ENCODE results near the gene OR4D2.

Gene OR4D2

GRCh38 chr17:58156839-58157803 is 9.7 kb upstream of the OR4D2 start:
- Mint-ChIP-seq H3K36me3 (no peaks in the 10 kb centered on the region), H3K4me1 (peaks cover 20% of the 10 kb centered on the region), H3K27me3 (peaks cover 32% of the 10 kb centered on the region), H3K9me3 (no peaks in the 10 kb centered on the region), H3K27ac (no peak overlapping the region), H3K4me3 (peak overlapping the region; percentile 70)
- peak; percentile 77 for ATAC-seq

- ATAC-seq = no peak
- Mint-ChIP-seq H3K9me3 (peaks cover under 1% of the 10 kb centered on the region), H3K4me3 (no peak overlapping the region), H3K27me3 (peaks cover 36% of the 10 kb centered on the region), H3K27ac (no peak overlapping the region), H3K36me3 (no peaks in the 10 kb centered on the region), H3K4me1 (peaks cover 12% of the 10 kb centered on the region)
These were observed 8.6 kb upstream of the OR4D2 start for GRCh38 chr17:58158181-58158580.

- H3K9me3 Mint-ChIP-seq = peaks cover 3% of the 10 kb centered on the region
- ATAC-seq = no peak
- H3K4me1 Mint-ChIP-seq = peaks cover 9% of the 10 kb centered on the region
- H3K4me3 Mint-ChIP-seq = no peak overlapping the region
- H3K27ac Mint-ChIP-seq = no peak overlapping the region
- H3K27me3 Mint-ChIP-seq = peaks cover 45% of the 10 kb centered on the region
- no peaks in the 10 kb centered on the region for H3K36me3 Mint-ChIP-seq
These were observed 5.2 kb upstream of the OR4D2 start for GRCh38 chr17:58161566-58161965.

GRCh38 chr17:58165981-58166380 is 801 bp upstream of the OR4D2 start:
- Mint-ChIP-seq H3K4me3 (no peak overlapping the region), H3K27ac (no peak overlapping the region), H3K27me3 (peaks cover 65% of the 10 kb centered on the region), H3K36me3 (no peaks in the 10 kb centered on the region), H3K9me3 (peaks cover 7% of the 10 kb centered on the region), H3K4me1 (peaks cover 5% of the 10 kb centered on the region)
- no peak for ATAC-seq

- Mint-ChIP-seq H3K9me3 (peaks cover 3% of the 10 kb centered on the region), H3K4me3 (no peak overlapping the region), H3K4me1 (peaks cover 5% of the 10 kb centered on the region), H3K27ac (no peak overlapping the region), H3K27me3 (peaks cover 65% of the 10 kb centered on the region), H3K36me3 (no peaks in the 10 kb centered on the region)
- no peak for ATAC-seq
These were observed 3.8 kb downstream of the OR4D2 start for GRCh38 chr17:58170622-58171021.

- no peak for ATAC-seq
- peaks cover 3% of the 10 kb centered on the region for H3K9me3 Mint-ChIP-seq
- H3K27ac Mint-ChIP-seq = no peak overlapping the region
These were observed 5.7 kb downstream of the OR4D2 start for GRCh38 chr17:58172369-58173071.

GRCh38 chr17:58174871-58175270 is 8.1 kb downstream of the OR4D2 start:
- Mint-ChIP-seq H3K27me3 (peaks cover 43% of the 10 kb centered on the region), H3K36me3 (no peaks in the 10 kb centered on the region), H3K27ac (no peak overlapping the region), H3K4me1 (peaks cover 5% of the 10 kb centered on the region), H3K4me3 (no peak overlapping the region), H3K9me3 (no peaks in the 10 kb centered on the region)
- no peak for ATAC-seq

More at GRCh38 chr17:58172369-58173071, 5.7 kb downstream of the OR4D2 start:
- Mint-ChIP-seq H3K36me3 (no peaks in the 10 kb centered on the region), H3K4me3 (no peak overlapping the region), H3K27me3 (peaks cover 60% of the 10 kb centered on the region), H3K4me1 (peaks cover 5% of the 10 kb centered on the region)

GRCh38 chr17:58176200-58176599 is 9.4 kb downstream of the OR4D2 start:
- Mint-ChIP-seq H3K27me3 (peaks cover 38% of the 10 kb centered on the region), H3K4me1 (peaks cover 5% of the 10 kb centered on the region), H3K36me3 (no peaks in the 10 kb centered on the region), H3K27ac (no peak overlapping the region), H3K9me3 (no peaks in the 10 kb centered on the region), H3K4me3 (no peak overlapping the region)
- no peak for ATAC-seq

GRCh38 chr17:58181796-58182195 is 15.0 kb downstream of the OR4D2 start:
- Mint-ChIP-seq H3K27ac (no peak overlapping the region), H3K36me3 (no peaks in the 10 kb centered on the region), H3K4me1 (peaks cover 23% of the 10 kb centered on the region), H3K4me3 (no peak overlapping the region), H3K9me3 (no peaks in the 10 kb centered on the region), H3K27me3 (peaks cover 10% of the 10 kb centered on the region)
- ATAC-seq = no peak

GRCh38 chr17:58183514-58183913 is 16.7 kb downstream of the OR4D2 start:
- Mint-ChIP-seq H3K4me3 (no peak overlapping the region), H3K9me3 (no peaks in the 10 kb centered on the region), H3K27ac (no peak overlapping the region), H3K27me3 (peaks cover 15% of the 10 kb centered on the region), H3K4me1 (peaks cover 23% of the 10 kb centered on the region), H3K36me3 (no peaks in the 10 kb centered on the region)
- no peak for ATAC-seq

- Mint-ChIP-seq H3K4me3 (no peak overlapping the region), H3K27me3 (peaks cover 18% of the 10 kb centered on the region), H3K36me3 (no peaks in the 10 kb centered on the region), H3K27ac (no peak overlapping the region), H3K9me3 (no peaks in the 10 kb centered on the region), H3K4me1 (peaks cover 23% of the 10 kb centered on the region)
- ATAC-seq = no peak
These were observed 17.7 kb downstream of the OR4D2 start for GRCh38 chr17:58184308-58184985.

GRCh38 chr17:58184986-58185761 is 18.4 kb downstream of the OR4D2 start:
- no peaks in the 10 kb centered on the region for H3K9me3 Mint-ChIP-seq
- no peak overlapping the region for H3K4me3 Mint-ChIP-seq
- peaks cover 25% of the 10 kb centered on the region for H3K27me3 Mint-ChIP-seq
- no peak overlapping the region for H3K27ac Mint-ChIP-seq
- ATAC-seq = no peak
- peaks cover 23% of the 10 kb centered on the region for H3K4me1 Mint-ChIP-seq
- no peaks in the 10 kb centered on the region for H3K36me3 Mint-ChIP-seq

- Mint-ChIP-seq H3K27ac (no peak overlapping the region), H3K4me3 (no peak overlapping the region), H3K9me3 (no peaks in the 10 kb centered on the region), H3K36me3 (no peaks in the 10 kb centered on the region), H3K4me1 (peaks cover 14% of the 10 kb centered on the region), H3K27me3 (peaks cover 39% of the 10 kb centered on the region)
- no peak for ATAC-seq
These were observed 19.8 kb downstream of the OR4D2 start for GRCh38 chr17:58186591-58186990.

- Mint-ChIP-seq H3K36me3 (no peaks in the 10 kb centered on the region), H3K9me3 (no peaks in the 10 kb centered on the region)
- ATAC-seq = no peak
These were observed 20.3 kb downstream of the OR4D2 start for GRCh38 chr17:58187063-58187462.

More at GRCh38 chr17:58187063-58187462, 20.3 kb downstream of the OR4D2 start:
- Mint-ChIP-seq H3K4me1 (peaks cover 14% of the 10 kb centered on the region), H3K4me3 (no peak overlapping the region), H3K27me3 (peaks cover 44% of the 10 kb centered on the region), H3K27ac (no peak overlapping the region)

Data from stimulated activated memory B cell treated with anti-CD40 and anti-IgM and Interleukin-4, amounts not matched to agents 10 μg/mL and 1 μg/mL and 100 μg/mL, for 72 hours (primary cell).